Dedifferentiated amniotic fluid mesenchymal stem cell (primary cell): ENCODE results near the gene LAMA2.
A peak's percentile ranks its signal among the peaks of the same experiment; 100 is the strongest.

Experiments
- DNase-seq: peaks from one replicate; pipeline ENCODE4 v3.0.0-alpha.2; 2016; ENCODE audit errors: extremely low spot score

Gene LAMA2

GRCh38 chr6:129359811-129360681 lies 477.1 kb downstream of the LAMA2 start:
- no peak for DNase-seq

GRCh38 chr6:129360682-129360955 lies 477.7 kb downstream of the LAMA2 start:
- no peak for DNase-seq

DNA sequence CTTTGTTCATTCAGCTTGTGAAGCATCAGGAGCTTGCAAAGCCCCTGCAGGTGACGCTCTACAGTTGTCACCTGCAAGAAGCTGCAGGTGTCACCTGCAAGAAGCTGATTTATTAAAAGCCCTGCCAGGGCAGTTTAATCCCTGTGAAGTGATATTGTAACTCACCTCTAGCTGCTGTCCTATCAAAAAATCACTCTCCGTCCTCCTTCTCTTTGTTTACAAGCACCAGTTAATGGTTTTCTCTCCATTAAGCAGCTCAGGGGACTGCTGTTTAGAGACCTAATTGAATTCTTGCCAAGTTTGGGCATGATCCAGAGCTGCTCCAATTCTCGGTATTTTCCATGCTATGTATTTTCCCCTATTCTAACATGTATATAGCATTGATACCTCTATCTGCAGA lies 481.1 kb downstream of the LAMA2 start:
- no peak for DNase-seq

- DNase-seq: no peak
Measured at GRCh38 chr6:129364767-129365166, 481.8 kb downstream of the LAMA2 start.

GRCh38 chr6:129368076-129368475 lies 485.1 kb downstream of the LAMA2 start:
- no peak for DNase-seq

DNA sequence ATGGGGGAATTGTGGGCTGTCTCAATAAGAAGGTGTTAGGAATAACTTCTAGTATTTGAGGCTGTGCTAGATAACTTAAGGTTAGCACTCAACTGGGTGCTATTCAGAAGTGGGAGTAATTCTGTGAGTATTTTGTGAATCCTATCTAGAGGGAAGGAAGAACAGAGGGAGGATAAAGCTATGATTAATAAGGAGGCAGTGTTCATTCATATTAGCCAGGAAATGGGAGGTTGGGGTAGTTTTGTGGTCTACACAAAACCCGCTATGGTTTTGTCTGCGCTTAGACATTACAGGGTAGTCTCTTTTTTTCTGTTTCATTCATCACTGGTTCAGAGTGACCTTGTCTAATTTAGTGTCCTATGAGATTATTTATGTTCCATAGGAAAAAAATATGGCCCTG lies 486.0 kb downstream of the LAMA2 start:
- no peak for DNase-seq

DNA sequence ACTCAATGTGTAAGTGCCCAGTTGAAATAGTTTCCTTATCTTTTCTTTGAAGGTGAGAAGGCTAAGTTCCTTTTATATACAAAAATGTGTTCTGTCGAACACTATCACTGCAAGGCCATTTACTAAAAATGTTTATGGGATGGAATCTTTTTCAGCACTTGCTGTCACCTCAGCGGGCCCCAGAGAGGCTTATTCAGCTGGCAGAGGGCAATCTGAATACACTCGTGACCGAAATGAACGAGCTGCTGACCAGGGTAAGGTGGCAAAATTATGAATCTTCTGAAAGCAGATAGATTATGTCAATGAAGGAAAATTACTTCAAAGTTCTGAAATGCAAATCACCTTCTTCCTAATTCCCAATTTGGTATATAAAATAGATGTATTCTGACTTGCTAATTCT lies 486.8 kb downstream of the LAMA2 start:
- DNase-seq: no peak

DNA sequence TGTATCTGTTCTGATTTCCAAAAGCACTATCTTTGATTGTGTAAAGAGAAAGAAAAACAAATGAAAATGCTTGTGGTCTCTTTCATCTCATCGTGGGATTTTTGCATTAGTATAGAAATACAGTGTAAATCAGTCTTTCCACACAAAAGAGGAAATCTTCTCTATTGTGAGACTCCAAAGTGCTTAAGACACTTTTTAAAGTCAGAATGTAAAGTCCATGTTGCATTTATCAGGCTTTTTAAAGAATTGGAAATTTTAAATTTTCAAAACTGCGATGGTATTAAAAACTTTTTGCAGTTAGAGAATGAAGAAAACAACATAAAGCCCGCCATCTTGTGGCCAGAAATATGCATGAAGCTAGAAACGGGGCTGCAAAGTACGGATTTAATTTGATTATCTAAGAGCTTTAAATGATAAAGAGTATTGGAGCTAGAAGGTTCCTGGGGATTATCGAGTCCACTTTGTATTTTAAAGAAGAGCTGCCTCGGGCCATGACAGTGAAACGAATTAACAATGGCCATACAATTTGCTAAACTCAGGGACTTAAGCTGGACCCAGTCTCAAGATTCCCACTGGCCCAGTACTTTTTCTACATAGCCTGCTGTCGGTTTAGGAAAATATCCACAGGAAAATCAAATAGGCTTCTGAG lies 487.5 kb downstream of the LAMA2 start:
- peak; percentile 51 for DNase-seq

GRCh38 chr6:129381885-129382284 lies 498.9 kb downstream of the LAMA2 start:
- no peak for DNase-seq

DNA sequence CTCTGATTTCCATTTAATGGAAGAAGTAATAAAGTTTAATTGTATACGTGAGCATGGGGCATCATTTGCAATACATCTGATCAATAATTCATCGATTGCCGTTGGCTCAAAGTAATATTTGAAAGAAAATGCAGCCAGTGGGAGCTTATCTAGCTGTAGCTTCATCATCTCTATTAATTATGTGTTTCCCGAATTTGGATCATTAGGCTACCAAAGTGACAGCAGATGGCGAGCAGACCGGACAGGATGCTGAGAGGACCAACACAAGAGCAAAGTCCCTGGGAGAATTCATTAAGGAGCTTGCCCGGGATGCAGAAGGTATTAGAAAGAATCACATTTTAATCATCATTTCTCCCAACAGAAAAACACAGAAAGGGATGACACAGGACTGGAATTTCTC lies 500.0 kb downstream of the LAMA2 start:
- DNase-seq: no peak

GRCh38 chr6:129385117-129385516 lies 502.2 kb downstream of the LAMA2 start:
- DNase-seq: no peak

DNA sequence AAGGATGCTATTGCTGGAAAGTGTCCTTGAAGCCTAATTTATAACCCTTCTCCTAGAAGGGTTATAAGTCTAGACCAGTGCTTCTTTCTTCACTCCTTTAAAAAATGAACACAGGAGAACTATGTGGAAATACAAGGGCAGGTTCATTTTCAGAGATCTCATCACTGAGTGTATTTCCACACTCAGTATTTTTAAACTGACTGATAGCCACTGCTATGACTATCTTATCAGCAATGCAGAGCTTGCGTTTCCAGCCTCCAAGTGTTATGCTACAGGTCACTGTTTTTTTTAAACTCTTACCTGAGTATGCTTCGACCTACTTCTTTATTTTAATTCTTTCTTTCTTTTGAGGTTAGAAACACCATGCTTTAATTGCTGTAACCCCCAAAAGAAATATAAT lies 508.0 kb downstream of the LAMA2 start:
- DNase-seq: no peak

DNA sequence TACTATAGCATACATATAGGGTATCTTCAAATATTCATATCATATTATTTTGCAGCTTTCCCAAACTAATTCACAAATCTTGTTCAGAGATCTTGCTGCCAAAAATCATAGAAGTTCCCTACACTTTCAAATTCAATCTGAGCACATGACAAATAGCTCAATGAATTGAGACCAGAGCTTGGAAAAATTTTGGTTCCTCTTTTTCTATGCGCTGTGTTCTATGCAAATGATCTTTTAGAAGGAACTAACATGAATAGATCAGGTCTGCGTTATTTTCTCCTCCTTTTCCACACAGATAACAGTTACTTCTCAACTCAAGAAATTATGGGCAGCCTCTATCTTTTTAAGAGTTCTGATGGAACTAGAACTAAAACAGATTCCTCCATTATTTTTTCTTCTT lies 510.7 kb downstream of the LAMA2 start:
- no peak for DNase-seq

DNA sequence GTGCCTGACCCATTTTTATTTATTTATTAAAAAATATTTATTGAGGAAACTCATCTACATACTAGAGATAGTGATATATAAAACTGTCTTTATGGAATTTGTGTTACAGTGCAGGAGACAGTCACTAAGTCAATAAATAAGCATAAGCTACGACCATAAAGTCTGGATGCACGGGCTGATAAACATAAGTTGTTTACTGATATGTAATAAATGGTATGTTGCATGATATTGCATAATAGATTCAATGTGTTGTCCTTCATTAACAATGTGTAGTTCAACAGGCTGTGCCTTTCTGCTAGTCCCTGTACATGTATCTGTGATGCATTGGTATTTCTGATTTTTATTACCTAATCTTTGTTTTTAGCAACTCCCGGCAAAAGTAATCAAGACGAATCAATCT lies 515.8 kb downstream of the LAMA2 start:
- DNase-seq: no peak

- no peak for DNase-seq
Measured at GRCh38 chr6:129402244-129402643, 519.3 kb downstream of the LAMA2 start.

DNA sequence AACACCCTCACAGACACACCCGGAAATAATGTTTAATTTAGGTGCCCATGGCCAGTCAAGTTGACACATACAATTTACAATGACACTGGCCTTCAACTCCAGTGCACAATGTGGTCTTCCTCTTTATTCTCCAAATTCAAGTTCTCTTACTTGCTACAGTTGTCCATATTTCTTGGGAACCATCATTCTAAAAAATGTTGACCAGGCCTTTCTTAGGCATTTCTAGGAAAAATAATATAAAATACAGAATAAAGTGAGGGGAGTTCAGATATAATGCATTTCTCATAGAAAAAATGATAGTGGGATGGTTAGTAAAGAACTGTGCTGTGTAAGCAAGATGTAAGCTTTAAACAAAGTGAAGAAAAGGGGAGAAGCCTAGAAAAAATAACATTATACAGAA lies 528.2 kb downstream of the LAMA2 start:
- DNase-seq: no peak

DNA sequence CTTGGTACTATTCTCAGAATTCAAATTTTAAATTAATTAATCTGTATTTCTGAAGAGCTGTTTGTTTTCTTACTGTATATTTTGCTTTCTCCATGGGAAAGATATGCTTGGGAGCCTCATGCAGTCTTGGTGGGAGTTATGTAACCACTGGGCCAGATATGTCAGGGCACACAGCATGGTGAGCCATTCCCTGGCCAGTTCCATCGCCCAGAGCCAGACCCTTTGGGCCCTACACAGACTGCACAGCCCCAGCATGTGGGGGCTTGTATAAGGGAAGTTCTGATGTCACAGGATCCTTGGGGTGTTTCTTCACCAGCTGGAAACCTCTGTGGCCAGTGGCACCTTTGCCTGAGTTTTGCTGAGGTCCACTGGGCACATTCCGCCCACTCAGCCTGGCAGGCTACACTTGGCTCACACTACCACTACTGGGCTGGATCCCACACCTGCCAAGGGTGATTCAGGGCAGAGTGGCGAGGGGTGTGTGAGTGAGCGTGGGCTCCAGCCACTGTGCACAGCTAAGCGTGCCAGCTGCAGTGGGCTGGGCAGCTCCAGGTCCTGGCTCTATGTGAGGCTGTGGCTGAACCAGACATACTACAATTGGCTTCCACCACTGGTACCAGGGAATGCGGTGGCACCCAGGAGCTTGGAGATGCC lies 533.5 kb downstream of the LAMA2 start:
- DNase-seq: no peak

DNA sequence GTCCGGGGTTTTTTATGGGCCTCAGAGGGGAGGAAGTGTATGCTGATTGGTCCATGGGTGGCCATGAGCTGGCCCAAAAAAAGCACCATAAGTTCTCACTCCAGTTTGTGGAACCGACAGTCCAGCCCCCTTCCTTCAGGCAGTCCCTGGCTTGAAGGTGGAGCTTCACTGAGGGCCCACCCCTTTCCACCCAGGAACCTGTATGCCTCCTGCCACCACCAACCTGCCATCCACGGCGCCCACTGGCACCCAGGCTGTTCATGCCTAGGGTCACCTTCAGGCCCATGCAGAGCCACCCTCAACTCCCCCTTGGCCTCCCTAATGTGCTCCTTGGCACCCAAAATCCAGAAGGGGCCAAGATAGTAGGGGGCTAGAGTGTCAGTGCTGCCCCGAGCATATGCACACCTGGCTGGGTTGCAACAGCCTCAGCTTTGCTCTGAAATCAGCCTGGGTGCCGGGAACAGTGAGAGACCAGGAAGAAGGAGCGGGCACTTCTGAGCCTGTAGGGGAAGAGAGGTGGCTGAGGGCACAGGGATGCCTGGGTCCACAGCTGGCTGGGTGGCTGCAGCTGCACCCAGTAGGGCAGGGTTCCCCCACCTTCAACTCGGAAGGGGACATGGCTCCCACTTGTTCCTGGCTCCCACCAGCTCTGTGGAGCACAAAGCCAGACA lies 534.6 kb downstream of the LAMA2 start:
- no peak for DNase-seq

DNA sequence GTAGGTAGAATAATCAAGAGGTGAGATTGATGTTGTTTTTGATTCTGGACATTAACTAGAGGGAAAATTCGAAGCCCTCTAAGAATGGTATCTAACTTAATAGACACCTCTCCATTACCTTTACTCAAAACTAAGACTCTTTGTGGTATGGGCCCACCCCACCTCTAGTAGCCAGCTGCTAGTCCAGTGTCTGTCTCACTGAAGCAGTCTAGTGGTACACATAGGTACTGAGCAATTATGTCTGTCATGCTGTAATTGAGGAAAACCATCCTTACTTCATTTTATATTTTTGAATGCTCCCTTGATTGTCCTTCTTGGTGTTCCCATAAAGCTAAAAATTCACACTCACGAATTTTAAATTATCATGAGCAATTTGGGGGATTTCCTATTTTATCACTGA lies 536.4 kb downstream of the LAMA2 start:
- no peak for DNase-seq

- DNase-seq: no peak
Measured at GRCh38 chr6:129426343-129426742, 543.4 kb downstream of the LAMA2 start.

GRCh38 chr6:129429956-129430355 lies 547.0 kb downstream of the LAMA2 start:
- no peak for DNase-seq

GRCh38 chr6:129432738-129433137 lies 549.8 kb downstream of the LAMA2 start:
- no peak for DNase-seq

GRCh38 chr6:129434091-129434490 lies 551.2 kb downstream of the LAMA2 start:
- DNase-seq: no peak
